Astrocyte (in vitro differentiated cells and primary cell): ENCODE data around the gene ERAL1. TPM values are rescaled to one million over a fixed set of nuclear protein-coding genes. Genes with fewer than 3 reads are reported as not detected.

Source experiments
- DNase-seq: peaks from one replicate; pipeline ENCODE4 v3.0.0-alpha.2; 2010; ENCODE audit warnings: low read depth
- FAIRE-seq: peaks from 2 replicates; lab custom pipeline; 2011; peaks lifted over from hg19 to GRCh38; lab: Jason Lieb, UNC
- H2AFZ ChIP-seq: 2 replicates; pipeline ENCODE4 v1.6.0; 2012; ENCODE audit warnings: low read depth, low read length, inconsistent platforms
- H3K27ac ChIP-seq: 2 replicates; pipeline ENCODE4 v1.5.1; 2011; ENCODE audit warnings: low read depth, low read length, inconsistent platforms
- H3K27me3 ChIP-seq: 2 replicates; pipeline ENCODE4 v1.6.0; 2011; ENCODE audit warnings: low read length, inconsistent platforms; ENCODE audit not compliant: insufficient read depth
- H3K36me3 ChIP-seq: 2 replicates; pipeline ENCODE4 v1.5.1; 2011; ENCODE audit warnings: low read length, inconsistent platforms; ENCODE audit not compliant: insufficient read depth
- H3K4me1 ChIP-seq: 2 replicates; pipeline ENCODE4 v1.5.1; 2011; ENCODE audit warnings: low read length, inconsistent platforms; ENCODE audit not compliant: insufficient read depth
- H3K4me2 ChIP-seq: 2 replicates; pipeline ENCODE4 v1.6.0; 2012; ENCODE audit warnings: low read length, inconsistent platforms
- H3K4me3 ChIP-seq: 2 replicates; pipeline ENCODE4 v1.5.1; 2011; ENCODE audit warnings: low read depth, mild to moderate bottlenecking, low read length, inconsistent platforms; ENCODE audit not compliant: insufficient read depth
- H3K79me2 ChIP-seq: 2 replicates; pipeline ENCODE4 v1.6.0; 2012; ENCODE audit warnings: mild to moderate bottlenecking, low read length, inconsistent platforms; ENCODE audit not compliant: insufficient read depth
- H3K9ac ChIP-seq: 2 replicates; pipeline ENCODE4 v1.6.0; 2012; ENCODE audit warnings: mild to moderate bottlenecking, low read length, inconsistent platforms
- H3K9me3 ChIP-seq: 2 replicates; pipeline ENCODE4 v1.5.1; 2012; ENCODE audit warnings: low read depth, mild to moderate bottlenecking, low read length, inconsistent platforms; ENCODE audit not compliant: insufficient read depth
- H4K20me1 ChIP-seq: 2 replicates; pipeline ENCODE4 v1.6.0; 2012; ENCODE audit warnings: low read length, inconsistent platforms; ENCODE audit not compliant: insufficient read depth
- H3K27ac Mint-ChIP-seq: one replicate; pipeline ENCODE4 v1.8.0; 2021; ENCODE audit warnings: mild to moderate bottlenecking, mixed read lengths; ENCODE audit not compliant: unreplicated experiment
- H3K27me3 Mint-ChIP-seq: one replicate; pipeline ENCODE4 v1.8.0; 2021; ENCODE audit warnings: low read depth, mixed read lengths; ENCODE audit not compliant: unreplicated experiment
- H3K36me3 Mint-ChIP-seq: one replicate; pipeline ENCODE4 v1.8.0; 2021; ENCODE audit warnings: low read depth, mixed read lengths; ENCODE audit not compliant: unreplicated experiment
- H3K4me1 Mint-ChIP-seq: one replicate; pipeline ENCODE4 v1.8.0; 2021; ENCODE audit warnings: low read depth, mixed read lengths; ENCODE audit not compliant: unreplicated experiment
- H3K4me3 Mint-ChIP-seq: one replicate; pipeline ENCODE4 v1.8.0; 2021; ENCODE audit warnings: mild to moderate bottlenecking, moderate library complexity, mixed read lengths; ENCODE audit not compliant: unreplicated experiment
- H3K9me3 Mint-ChIP-seq: one replicate; pipeline ENCODE4 v1.8.0; 2021; ENCODE audit warnings: mild to moderate bottlenecking, mixed read lengths; ENCODE audit not compliant: unreplicated experiment
- EZH2 ChIP-seq: IDR thresholded peaks from 2 replicates; pipeline ENCODE4 v1.6.1; 2012; ENCODE audit warnings: mild to moderate bottlenecking, low read length, inconsistent platforms; ENCODE audit not compliant: insufficient read depth
- total RNA-seq: library from RNA; stranded (reverse); gene quantifications from 2 replicates; pipeline ENCODE4 v1.2.1, GENCODE V29; 2021
- TF ChIP-seq, protein P1 (sequence below): IDR thresholded peaks from 2 replicates; pipeline ENCODE4 v1.5.1; 2011; ENCODE audit warnings: low read depth, mild to moderate bottlenecking, inconsistent platforms, low read length, moderate library complexity; ENCODE audit not compliant: insufficient read depth

Gene ERAL1
- total RNA-seq, 1 donor from 2014 or later: 38.4 TPM

- no peak for DNase-seq
- Histone ChIP-seq H4K20me1 (peaks cover 43% of the 10 kb centered on the region), H3K9ac (no peak overlapping the region), H2AFZ (no peak overlapping the region), H3K27ac (no peak overlapping the region), H3K27me3 (no peaks in the 10 kb centered on the region), H3K36me3 (no peaks in the 10 kb centered on the region), H3K79me2 (peaks cover 66% of the 10 kb centered on the region), H3K4me2 (no peak overlapping the region), H3K4me1 (peaks cover 28% of the 10 kb centered on the region), H3K4me3 (no peak overlapping the region), H3K9me3 (no peaks in the 10 kb centered on the region)
- Mint-ChIP-seq H3K4me1 (peaks cover 39% of the 10 kb centered on the region), H3K27ac (peak overlapping the region; percentile 72), H3K9me3 (no peaks in the 10 kb centered on the region), H3K27me3 (no peaks in the 10 kb centered on the region), H3K36me3 (no peaks in the 10 kb centered on the region), H3K4me3 (peak overlapping the region; percentile 92)
- FAIRE-seq: no peak
- TF ChIP-seq, protein P1, sequence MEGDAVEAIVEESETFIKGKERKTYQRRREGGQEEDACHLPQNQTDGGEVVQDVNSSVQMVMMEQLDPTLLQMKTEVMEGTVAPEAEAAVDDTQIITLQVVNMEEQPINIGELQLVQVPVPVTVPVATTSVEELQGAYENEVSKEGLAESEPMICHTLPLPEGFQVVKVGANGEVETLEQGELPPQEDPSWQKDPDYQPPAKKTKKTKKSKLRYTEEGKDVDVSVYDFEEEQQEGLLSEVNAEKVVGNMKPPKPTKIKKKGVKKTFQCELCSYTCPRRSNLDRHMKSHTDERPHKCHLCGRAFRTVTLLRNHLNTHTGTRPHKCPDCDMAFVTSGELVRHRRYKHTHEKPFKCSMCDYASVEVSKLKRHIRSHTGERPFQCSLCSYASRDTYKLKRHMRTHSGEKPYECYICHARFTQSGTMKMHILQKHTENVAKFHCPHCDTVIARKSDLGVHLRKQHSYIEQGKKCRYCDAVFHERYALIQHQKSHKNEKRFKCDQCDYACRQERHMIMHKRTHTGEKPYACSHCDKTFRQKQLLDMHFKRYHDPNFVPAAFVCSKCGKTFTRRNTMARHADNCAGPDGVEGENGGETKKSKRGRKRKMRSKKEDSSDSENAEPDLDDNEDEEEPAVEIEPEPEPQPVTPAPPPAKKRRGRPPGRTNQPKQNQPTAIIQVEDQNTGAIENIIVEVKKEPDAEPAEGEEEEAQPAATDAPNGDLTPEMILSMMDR: no peak
- TF ChIP-seq EZH2: no peak
Observed at GRCh38 chr17:28810437-28810836, 44.4 kb upstream of the ERAL1 start.

DNA sequence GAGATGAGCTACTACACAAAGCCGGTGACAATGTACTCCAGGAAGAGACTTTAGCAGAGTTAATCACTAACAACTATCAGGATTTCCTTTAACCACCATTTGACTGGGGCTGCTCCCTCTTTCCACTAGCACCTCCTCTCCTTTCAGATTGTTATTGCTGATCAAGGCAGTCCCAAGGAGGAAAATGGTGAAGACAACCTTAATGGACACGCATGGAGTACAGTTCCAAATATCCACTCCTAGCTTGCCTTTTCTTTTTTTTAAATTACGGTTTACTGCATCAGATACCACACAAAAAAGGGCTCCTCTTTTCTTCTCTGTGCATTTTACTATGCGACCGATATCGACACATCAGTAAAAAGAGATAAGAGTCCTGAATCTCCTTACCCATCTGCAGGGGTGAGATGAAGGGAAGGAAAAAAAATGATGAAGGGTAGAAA, 43.1 kb upstream of the ERAL1 start:
- Histone ChIP-seq H3K4me1 (peaks cover 28% of the 10 kb centered on the region), H3K27ac (peak overlapping the region; percentile 96), H3K36me3 (no peaks in the 10 kb centered on the region), H4K20me1 (peaks cover 38% of the 10 kb centered on the region), H3K9ac (peak overlapping the region; percentile 98), H3K4me2 (peak overlapping the region; percentile 92), H3K9me3 (no peaks in the 10 kb centered on the region), H3K4me3 (peak overlapping the region; percentile 80), H3K27me3 (no peaks in the 10 kb centered on the region), H3K79me2 (peaks cover 66% of the 10 kb centered on the region), H2AFZ (peak overlapping the region; percentile 59)
- FAIRE-seq: no peak
- peak overlapping the region; percentile 92 for H3K4me3 Mint-ChIP-seq
- peaks cover 33% of the 10 kb centered on the region for H3K4me1 Mint-ChIP-seq
- TF ChIP-seq, protein P1: no peak
- TF ChIP-seq EZH2: no peak
- H3K27ac Mint-ChIP-seq: peak overlapping the region; percentile 72
- H3K36me3 Mint-ChIP-seq: no peaks in the 10 kb centered on the region
- no peaks in the 10 kb centered on the region for H3K9me3 Mint-ChIP-seq
- no peaks in the 10 kb centered on the region for H3K27me3 Mint-ChIP-seq
- DNase-seq: peak; percentile 7

- peak overlapping the region; percentile 98 for H3K9ac ChIP-seq
- H3K79me2 ChIP-seq: peaks cover 66% of the 10 kb centered on the region
- peak overlapping the region; percentile 82 for H3K4me3 ChIP-seq
- peak overlapping the region; percentile 96 for H3K27ac ChIP-seq
- H3K27ac Mint-ChIP-seq: peak overlapping the region; percentile 91
- H3K27me3 Mint-ChIP-seq: no peaks in the 10 kb centered on the region
- H2AFZ ChIP-seq: peak overlapping the region; percentile 82
- peak overlapping the region; percentile 92 for H3K4me2 ChIP-seq
- H3K4me3 Mint-ChIP-seq: peak overlapping the region; percentile 92
- TF ChIP-seq EZH2: no peak
- TF ChIP-seq, protein P1: no peak
- H3K9me3 Mint-ChIP-seq: no peaks in the 10 kb centered on the region
- H3K4me1 Mint-ChIP-seq: peaks cover 30% of the 10 kb centered on the region
- peak; percentile 94 for DNase-seq
- H3K9me3 ChIP-seq: no peaks in the 10 kb centered on the region
- H3K36me3 ChIP-seq: no peaks in the 10 kb centered on the region
- peaks cover 39% of the 10 kb centered on the region for H4K20me1 ChIP-seq
- no peaks in the 10 kb centered on the region for H3K36me3 Mint-ChIP-seq
- FAIRE-seq: no peak
- peaks cover 27% of the 10 kb centered on the region for H3K4me1 ChIP-seq
- H3K27me3 ChIP-seq: no peaks in the 10 kb centered on the region
Observed at GRCh38 chr17:28812091-28812747, 42.6 kb upstream of the ERAL1 start.
